HuH-7.5 (cell line): ENCODE measurements around the gene DYNLT1.
A peak's percentile ranks its signal among the peaks of the same experiment; 100 is the strongest.
"Not testable (repeated sequence)": the region's sequence is repeated elsewhere in the genome, so short reads cannot be mapped to it uniquely, and the experiment has no call there.

Source experiments
- DNase-seq: peaks from one replicate; pipeline ENCODE4 v3.0.0; 2011; ENCODE audit warnings: low spot score

The DYNLT1 gene

DNA sequence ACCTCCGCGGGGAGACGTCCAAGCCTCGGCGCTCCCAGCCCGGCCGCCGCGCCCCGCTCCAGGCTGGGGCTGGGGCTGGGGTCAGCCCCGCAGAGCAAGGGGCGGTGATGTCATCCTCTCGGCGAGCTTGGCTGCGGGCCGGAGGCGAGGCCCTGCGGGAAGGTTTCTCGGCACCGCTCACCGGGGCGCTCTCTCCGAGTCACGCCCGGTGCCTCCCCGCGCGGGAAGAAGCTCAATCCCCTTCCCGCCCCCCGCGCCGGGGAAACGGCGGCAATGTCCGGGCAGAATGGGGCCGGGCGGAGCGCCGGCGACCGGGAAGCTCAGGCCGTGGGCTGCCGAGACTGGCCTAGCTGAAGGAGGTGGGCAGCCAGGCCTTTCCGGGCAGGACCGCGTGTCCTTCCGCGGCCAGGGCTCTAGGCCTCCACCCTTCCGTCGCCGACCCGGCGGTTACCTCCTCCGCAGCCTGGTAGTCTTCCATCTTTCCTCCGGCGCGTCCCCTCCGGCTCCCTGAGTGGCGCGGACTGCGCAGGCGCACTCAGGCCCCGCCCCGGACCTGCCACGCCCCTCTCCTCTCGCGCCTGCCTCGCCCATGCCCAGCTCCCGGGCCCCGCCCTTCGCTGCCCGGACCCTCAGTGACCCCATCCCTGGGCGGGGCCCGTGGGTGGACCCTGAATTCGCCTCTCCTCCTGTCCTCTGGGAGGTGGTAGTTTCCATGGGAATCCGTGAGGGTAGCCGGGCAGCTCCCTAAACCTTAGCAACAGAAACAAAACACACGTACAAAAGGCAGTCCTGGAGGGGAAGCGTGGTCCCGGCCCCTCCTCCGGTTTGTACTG lies at the start of gene DYNLT1:
DYNLT1 (minus strand) TSS at position 513 of the 833 bp plus-strand sequence; CDS start at position 478, 35 bp downstream.
- DNase-seq, result peak; percentile 89

DNA sequence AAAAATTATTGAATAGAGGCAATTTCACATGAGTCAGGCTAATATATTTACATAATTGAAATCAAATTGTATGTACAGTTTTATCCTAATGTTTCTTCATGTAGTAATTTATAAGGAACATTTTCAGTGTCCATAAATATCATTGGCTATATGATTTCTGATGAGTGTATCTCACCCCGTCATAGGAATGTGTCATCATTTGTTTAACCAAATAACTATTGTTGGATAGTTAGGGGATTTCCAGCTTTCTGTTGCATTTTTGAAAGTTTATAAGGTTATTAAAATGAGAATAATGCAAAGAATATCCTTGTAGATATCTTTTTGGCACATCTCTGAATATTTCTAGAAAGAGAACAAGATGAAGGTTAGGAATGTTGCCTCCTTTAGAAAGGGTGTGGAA lies 44.3 kb upstream of the DYNLT1 start:
- no peak for DNase-seq

DNA sequence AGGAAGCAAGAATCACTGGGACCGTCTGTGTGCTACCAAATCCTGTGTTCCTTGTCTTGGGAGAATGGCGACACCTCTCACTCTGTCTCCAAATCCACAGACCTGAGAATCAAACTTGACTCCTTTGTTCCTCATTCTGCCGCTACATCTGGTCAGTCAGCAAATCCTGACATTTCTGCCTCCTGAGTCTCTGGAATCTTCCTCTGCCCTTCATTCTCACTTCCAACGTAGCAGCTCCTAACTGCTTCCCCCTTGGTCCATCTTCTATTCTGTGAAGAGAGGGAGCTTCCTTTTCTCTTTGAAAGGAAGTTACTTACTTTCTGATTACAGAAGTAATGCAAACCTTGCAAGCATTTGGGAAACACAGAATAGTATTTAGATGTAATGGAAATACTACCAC lies 43.0 kb upstream of the DYNLT1 start:
- no peak for DNase-seq

DNA sequence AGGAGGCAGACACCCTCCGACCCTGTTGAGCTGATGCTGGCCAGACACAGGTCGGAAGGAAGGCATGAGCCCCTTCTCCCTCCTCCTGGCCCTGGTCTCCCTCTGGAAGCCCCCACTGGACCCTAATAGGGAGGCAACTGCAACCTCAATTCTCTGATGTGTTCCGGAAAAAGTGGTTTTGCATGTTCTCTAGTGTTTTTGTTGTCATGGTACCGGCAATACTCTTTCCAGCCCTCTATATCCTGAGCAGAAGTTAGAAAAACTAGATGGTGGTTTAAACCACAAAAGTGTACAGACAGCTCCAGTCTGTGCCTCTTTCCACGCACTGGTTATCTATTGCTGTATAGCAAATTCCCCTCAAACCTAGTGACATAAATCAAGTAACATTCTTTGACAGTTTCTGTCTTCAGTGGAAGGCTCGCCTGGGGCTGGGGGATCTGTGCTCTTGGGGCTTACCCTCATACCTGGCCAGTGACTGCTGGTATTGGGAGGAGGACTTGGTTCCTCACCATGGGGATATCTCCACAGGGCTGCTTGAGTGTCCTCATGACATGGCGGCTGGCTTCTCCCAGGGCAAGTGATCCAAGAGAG lies 42.3 kb upstream of the DYNLT1 start:
- DNase-seq, result no peak

DNA sequence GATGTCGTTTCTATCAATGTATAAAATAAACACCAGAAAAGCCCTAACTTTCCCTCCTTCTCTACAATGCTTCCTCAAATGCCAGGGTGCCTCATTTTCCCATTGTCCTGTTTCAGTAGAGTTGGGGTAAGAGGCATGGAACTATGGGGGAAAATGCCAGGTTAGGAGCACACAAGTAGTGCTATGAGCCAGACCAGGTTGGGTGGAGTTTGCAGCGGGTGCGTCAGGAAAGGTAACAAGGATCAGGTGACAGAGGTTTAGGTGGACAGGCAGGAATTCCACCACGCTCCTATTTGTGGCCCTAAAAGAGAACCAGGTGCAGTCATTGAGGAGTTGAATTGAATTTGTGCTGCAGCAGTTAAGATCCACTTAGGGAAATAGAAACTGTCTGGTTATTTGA lies 41.8 kb upstream of the DYNLT1 start:
- no peak for DNase-seq

DNA sequence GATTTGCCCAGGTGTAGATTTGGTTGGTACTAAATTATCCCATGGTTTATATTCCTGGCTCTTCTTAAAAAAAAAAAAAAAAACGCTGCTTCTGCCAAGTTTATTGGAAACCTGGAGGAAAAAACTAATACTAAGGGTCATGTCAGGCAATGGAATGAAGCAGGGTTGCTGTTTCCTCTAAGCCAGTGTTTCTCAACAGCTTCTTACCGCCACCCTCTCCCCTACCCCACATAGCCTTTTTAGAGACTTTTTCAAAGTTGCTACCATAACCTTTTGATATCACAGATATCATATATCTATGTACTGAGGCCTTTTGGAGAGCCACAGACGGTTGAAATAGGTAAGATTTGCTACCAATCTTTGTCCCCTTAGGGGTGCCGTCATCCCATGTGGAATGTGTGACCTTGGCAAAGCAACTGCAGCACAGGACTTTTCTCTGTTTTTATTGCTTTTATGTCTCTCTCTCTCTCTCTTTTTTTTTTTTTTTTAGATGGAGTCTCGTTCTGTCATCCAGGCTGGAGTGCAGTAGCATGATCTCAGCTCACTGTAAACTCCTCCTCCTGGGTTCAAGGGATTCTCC lies 40.3 kb upstream of the DYNLT1 start:
- DNase-seq, result no peak

DNA sequence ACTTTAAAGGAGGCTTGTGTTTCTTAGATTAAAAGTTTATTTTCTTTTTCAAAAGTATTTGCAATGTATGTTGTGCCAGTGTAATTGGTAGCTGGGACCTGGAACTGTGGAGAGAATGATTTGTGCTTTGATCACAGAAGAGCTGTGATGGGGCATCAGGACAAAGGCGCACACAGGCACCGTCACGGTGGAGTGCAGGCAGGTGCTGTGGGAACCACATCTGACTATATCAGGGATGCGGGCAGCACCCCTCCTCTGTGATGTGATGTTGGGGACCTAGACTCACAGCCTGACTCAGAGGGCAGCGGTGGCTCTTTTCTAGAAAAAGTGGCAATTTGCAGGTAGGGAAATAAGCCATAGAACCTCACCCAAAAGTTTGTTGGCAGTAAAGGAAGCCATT lies 39.8 kb upstream of the DYNLT1 start:
- no peak for DNase-seq

DNA sequence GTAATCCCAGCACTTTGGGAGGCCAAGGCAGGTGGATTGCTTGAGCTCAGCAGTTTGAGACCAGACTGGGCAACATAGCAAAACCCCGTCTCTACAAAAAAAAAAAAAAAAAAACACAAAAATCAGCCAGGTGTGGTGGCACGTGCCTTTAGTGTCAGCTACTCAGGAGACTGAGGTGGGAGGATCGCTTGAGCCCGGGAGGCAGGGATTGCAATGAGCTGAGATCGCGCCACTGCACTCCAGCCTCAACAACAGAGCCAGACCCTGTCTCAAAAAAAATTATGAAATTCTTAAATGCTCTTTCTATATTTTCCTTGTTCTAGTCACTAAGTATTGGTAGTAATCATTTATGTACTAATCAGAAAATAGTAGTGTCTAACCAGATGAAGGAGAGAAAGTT lies 35.9 kb upstream of the DYNLT1 start:
- DNase-seq, result no peak

DNA sequence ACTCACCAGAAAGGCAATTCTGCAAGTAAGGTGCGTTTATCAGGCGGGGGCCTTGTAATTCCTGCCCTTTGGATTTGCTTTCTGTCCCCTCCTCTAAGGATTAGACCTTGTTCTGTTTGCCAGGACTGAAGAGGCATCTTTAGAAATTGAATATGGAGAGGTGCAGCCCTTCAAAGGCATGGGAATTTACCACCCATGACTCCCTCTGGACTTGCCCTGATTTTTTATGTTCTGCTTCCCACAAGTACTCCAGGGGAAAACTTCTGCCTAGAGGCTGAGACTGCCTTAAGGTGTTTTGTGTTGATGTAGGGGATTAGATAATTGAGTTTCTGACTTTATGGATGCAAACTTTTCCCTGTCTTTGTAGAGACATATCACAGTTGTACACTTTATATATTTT lies 35.5 kb upstream of the DYNLT1 start:
- no peak for DNase-seq

DNA sequence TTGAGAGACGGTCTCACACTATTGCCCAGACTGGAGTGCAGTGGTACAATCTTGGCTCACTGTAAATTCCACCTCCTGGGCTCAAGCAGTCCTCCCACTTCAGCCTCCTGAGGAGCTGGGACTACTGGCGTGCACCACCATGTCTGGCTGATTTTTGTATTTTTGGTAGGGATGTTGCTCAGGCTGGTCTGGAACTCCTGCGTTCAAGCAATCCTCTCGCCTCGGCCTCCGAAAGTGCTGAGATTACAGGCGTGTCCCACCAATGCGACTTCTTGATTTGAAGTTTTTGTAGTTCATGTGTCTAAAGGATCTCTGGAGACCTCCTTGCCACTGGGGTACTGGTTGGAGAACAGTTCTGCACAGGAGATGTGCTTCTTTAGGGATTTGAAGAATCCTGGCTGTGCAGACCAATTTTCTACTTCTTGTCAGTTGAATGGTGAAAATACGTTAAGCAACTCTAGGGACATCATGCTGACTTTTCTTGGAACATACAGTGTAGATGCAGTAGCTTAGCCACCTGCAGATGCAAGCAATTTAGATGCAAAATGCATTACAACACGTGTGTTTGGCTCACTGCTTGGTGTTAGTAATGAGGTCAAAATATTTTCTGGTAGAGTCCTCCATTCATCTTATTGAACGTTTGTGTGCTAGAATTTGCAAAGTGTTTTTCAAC lies 33.5 kb upstream of the DYNLT1 start:
- no peak for DNase-seq

DNA sequence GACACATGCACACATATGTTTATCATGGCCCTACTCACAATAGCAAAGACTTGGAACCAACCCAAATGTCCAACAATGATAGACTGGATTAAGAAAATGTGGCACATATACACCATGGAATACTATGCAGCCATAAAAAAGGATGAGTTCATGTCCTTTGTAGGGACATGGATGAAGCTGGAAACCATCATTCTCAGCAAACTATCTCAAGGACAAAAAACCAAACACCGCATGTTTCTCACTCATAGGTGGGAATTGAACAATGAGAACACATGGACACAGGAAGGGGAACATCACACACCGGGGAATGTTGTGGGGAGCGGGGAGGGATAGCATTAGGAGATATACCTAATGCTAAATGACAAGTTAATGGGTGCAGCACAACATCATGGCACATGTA lies 32.6 kb upstream of the DYNLT1 start:
- not testable (repeated sequence) for DNase-seq

DNA sequence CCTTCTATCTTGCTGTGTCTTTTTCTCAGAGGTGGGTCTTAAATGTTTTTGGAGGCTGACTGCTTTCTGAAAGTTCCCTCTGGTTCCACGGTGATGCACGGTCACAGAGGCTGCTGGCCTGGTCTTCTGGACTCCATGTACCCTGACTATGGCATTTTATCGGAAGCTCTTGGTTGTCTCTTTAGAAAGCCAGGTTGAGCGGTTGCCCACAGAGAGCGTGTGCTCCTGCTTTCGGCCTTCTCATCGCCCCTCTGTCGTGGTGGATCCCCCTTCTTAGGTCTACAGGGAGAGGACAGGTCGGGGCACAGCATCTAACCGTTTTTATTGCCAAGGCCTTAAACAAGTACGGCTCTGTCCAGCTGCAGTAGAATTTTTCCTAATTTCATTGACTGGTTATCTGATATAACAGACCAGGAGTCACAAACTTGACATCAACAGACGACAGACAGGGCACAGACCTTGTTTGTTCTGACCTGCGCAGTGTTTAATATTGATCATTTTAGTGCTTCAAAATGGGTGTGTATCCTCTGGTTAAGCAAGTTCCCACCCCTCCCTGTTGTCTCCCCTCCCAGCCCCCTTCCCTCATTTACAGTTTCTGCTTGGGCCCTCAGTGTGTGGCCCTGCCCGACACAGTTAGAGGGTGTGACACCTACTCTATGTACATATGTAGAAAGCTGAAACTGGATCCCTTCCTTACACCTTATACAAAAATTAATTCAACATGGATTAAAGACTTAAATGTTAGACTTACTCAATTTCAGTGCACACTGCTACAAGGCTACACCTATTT lies 30.0 kb upstream of the DYNLT1 start:
- DNase-seq, result no peak

DNA sequence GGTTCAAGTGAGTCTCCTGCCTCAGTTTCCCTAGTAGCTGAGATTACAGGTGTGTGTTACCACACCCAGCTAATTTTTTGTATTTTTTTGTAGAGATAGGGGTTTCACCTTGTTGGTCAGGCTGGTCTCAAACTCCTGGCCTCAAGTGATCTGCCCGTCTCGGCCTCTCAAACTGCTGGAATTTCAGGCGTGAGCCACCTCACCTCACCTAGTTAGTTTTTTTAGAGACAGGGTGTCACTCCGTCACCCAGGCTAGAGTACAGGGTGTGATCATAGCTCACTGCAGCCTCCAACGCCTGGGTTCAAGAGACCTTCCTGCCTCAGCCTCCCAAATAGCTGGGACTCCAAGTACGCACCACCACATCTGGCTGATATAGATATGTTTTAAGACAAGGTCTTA lies 28.2 kb upstream of the DYNLT1 start:
- no peak for DNase-seq

DNA sequence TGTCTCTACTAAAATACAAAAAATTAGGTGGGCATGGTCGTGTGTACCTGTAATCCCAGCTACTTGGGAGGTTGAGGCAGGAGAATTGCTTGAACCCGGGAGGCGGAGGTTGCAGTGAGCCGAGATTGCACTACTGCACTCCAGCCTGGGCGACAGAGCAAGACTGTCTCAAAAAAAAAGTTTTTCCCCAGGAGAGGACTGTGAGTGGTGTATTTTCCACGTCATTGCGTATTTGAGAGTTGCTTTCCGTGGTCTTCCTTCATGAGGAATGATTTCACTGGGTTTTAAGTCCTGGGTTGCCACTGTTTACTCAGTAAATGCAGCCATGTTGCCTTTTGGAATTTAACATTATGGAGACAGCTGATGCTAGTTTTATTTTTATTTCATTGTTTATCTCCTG lies 27.6 kb upstream of the DYNLT1 start:
- DNase-seq, result not testable (repeated sequence)

DNA sequence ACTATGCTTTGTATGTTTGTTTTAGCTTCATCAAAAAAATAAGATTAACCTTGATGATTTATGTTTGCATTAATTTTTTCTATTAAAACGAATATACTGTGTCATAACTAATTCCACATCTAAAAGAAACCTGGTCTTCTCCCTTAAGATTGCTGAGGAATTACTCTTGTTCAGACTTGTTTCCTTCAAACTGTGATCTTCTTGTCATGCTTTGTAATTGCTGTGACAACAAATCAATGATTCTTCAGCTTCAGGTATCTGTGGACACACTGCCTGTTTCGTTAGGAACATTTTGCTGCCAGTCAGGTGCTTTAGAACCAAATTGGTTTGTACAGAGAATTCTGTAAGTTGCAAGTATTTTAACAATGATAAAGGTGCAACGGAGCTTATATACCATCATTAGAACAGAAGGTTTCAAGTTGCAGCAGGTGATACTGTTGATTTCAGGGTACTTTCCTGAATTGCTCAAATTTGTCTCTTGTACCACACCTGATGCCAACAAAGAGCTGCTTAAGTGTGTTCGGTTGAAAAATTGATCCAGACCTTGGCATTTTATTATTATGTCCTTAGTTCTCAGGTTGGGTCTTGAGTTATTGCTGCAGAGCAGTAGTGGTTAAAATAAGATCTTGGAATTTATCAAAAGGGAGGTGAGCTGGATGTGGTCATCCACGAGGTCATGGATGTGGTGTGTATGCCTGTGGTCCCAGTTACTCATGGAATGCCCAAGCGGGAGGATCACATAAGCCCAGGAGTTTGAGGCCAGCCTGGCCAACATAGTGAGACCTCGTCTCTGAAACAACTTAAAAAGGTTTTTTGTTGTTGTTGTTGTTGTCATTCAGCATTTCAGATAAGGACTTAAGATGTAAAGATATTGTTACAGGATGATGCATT lies 24.8 kb upstream of the DYNLT1 start:
- no peak for DNase-seq

DNA sequence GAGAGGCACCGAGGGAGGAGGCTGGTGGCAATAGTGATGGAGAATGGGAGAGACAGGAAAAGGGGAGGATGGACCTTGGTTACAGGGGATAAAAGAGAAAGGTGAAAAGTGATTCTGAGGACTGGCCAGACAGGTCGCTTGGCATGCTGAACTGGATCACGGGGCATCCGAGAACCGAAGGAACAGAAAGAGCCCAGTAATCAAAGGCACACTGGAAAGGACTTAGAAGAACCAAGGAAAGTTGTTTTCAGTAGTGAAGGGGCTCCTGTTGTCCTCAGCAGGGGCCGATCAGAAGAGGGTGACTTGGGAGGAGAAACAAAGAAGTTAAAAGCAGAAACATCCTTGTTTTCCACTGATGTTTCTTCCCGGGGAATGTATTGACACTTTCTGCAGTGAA lies 24.2 kb upstream of the DYNLT1 start:
- no peak for DNase-seq

DNA sequence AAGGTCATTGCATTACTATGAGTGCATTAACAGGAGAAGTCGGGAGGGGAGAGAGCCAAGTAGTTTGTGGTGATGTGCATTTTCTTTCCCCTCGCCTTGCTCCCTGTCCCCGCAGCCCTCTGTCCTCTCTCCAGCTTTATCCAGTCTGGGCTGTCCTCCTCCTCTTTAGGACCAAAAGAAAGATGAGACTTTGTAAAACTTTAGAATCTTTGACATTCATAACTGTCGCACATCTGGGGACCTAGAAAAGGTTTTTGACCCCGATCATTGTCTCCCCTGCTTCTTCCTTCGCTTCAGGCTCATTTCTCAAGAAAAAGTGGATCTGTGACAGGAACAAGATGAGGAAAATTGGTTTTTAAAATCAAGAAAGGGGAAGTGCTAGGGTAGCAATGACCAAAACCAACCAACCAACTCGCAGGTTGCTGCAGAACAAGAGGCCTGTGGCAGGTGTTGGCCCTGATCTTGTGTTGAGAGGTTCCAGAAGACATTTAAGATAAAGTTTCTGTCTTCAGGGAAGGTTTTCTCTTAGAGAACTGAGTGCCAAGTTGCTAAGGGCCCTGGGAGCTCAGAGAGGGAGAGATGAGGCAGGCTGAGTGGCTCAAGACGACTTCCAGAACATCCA lies 22.9 kb upstream of the DYNLT1 start:
- DNase-seq, result no peak

DNA sequence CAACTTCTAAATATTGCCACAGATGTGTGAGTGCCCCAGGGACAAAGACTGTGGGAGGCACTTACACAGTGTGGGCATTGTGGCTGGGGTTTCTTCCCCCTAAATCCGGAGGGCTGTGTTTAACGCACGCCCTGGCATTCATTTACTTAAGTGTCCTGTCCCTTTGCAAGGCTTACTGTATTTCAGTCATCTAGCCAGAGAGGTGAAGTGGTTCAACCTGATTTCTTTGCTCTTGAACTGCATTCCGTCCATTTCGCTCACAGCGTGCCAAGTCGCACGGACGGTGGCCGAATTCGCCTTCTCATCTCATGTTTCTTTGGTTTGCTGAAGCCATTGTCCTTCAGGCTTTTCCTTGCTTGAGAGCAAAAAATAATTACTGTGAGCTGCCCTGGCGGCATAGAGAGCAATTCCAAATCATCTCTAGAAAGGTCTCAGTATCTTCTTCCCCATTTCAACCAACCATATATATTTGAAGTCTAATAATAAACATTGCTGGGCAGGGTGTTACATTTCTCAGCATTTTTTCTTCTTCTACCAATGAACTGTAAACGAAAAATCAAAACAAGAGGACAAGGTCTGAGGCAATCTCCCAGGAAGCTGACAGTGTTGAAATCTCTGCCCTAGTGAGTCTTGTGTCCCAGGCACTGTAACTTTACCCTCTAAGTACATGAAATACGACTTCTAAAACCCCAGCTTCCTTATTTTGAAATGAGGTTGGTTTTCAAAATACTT lies 22.3 kb upstream of the DYNLT1 start:
- no peak for DNase-seq

DNA sequence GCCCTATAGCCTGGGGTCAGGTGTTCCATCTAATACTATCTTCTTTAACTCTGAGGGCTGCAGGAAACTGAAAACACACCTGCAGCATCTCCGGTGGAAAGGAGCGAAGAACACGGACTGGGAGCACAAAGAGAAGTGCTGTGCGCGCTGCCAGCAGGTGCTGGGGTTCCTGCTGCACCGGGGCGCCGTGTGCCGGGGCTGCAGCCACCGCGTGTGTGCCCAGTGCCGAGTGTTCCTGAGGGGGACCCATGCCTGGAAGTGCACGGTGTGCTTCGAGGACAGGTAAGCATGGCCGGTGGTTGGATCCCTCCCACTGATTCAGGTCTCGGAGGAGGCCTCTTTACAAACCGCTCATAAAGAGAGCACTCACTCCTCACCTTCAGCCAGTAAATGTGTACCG lies 20.8 kb upstream of the DYNLT1 start:
- no peak for DNase-seq

DNA sequence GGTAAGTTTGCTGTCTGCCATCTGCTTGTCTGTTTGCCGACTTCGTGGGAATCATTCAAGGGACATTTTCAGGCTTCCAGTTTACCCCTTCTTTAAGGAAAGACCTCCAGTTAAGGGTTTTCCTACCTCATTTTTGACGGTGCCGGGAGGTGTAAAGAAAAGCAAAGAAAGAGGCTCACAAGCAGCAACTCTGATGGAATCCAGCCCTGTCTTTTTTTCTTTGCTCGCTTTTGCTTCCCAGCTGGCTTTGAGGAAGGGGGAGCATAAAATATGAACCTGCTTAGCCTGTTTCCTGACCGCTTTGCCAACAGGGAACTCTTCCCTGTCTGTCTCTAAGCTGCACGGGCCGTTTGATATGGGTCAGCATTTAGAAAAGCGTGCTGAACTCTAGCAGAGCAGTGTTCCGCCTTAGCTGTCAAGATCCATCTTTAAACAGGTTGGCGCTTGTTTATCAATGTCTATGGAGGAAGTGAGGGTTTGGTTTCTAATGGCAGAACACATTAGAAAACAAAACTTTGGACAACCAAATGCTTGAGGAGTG lies 19.2 kb upstream of the DYNLT1 start:
- DNase-seq, result no peak
